ENCODE measurements around the gene CTU2. TPM values are rescaled to one million over a fixed set of nuclear protein-coding genes. Genes with fewer than 3 reads are reported as not detected.
A peak's percentile ranks its signal among the peaks of the same experiment; 100 is the strongest.

Gene CTU2
- polyA plus RNA-seq, 1 experiment, result 6.5 TPM

DNA sequence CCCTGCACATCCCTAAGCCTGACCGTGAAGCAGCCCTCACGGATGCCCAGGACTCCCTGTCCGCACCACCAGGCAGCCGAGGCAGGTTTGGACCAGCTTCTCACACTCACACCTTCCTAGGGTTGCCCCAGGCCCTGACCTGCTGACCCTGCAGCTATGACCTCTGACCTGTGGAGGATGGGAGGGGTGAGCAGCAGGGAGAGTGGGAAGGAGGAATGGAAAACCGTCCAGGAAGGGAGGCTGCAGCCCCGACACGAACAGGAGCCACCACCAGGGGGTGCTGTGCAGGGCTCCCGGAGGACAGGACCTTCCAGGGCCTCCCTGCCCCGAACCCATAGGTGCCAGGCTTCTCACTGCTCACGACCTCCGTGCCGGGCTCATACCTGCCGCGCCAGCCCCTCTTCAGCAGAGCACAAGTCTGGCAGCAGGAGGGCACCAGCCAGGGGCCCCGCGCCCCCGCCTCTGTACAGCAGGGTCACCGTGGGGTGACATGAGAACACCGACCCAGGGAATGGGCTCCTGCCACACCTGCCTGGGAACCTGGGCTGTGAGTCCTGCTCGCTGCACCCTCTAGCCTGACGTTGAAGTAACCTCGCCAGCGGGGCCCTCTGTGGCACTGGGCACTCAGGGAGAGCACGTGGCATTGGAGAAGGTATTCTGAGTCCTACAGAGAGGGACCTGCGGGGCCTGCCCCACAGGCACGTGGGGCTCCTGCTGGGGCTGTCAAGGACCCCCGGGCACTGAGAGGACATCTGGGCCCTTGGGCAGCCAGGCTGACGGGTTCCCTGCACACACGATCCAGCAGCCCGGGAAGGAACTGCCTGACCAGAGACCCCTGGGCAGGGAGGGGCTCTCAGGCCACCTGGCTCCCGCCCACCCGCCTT lies 37.6 kb downstream of the CTU2 start:
- Histone ChIP-seq H3K4me3 (ENCODE audit: low read depth, low read length) (no peak overlapping the region), H3K27me3 (ENCODE audit: control insufficient read depth, insufficient read depth, low read length) (no peaks in the 10 kb centered on the region), H3K27ac (ENCODE audit: low read depth, low read length) (no peak overlapping the region), H3K9me3 (ENCODE audit: control insufficient read depth, insufficient read depth, low read length) (no peaks in the 10 kb centered on the region)
- ChIA-PET POLR2A (no interaction called here), CTCF (interaction anchor here (0.6 to 1.7 kb wide), 25 partner anchors 9 to 433 kb away, joined by 3 to 7 read pairs (median 3); partner anchors contain the start of genes APRT and PIEZO1)
- peak; percentile 88 for TF ChIP-seq CTCF (IDR thresholded peaks at IDR 0.05; ENCODE audit: low read depth, low read length)
- DNase-seq (ENCODE audit: low read depth, low spot score), result no peak

DNA sequence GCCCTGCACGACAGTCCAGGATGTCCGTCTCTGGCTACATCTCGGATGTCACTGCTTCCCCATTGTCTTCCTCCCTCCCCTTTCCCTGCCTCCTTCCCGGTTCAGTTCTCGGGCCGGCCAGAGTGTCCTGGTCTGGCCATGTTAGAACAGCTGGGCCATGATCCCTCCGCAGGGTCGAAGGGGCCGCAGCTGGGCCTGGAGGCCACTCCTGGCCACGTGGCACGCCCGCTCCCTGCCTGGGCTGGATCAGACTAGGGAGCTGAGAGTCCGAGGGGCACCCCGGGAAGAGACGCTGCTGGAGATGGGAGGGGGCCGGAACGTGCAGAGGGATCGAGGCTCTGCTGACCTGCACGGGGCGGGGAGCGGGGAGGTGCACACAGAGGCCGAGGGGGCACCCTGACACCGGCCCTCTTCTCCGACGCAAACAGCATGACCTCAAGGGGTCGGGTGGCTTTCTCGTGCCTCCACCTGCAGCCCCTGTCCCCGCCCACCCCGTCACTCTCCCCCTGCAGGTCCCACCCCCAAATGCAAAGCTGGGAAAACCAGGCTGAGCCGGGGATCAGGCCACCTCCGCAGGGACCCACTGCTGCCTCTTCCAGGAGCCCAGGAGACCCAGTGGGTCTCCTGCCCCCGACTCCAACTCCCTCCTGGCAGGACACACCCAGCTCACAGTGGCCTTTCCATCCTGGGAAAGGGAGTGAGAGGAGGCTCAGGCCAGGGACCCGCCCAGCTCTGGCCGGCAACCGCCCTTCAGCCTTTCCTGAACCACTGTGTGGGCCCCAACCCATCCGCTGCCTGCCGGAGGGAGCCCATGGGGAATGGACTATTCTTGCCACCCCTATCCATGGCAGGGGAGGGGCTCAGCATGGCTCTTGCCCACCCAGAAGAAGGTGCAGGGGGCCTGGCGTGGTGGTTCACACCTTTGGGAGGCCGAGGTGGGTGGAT lies 38.5 kb downstream of the CTU2 start:
- no peak for TF ChIP-seq CTCF (IDR thresholded peaks at IDR 0.05; ENCODE audit: low read depth, low read length)
- H3K27me3 ChIP-seq (ENCODE audit: control insufficient read depth, insufficient read depth, low read length), result no peaks in the 10 kb centered on the region
- ChIA-PET CTCF (interaction anchor here (0.6 to 1.5 kb wide), 4 partner anchors 11 to 422 kb away, joined by 3 read pairs; no protein-coding TSS in a partner anchor), POLR2A (no interaction called here)
- no peaks in the 10 kb centered on the region; the same call in 1 of the 2 replicates for H3K9me3 ChIP-seq (ENCODE audit: control insufficient read depth, insufficient read depth, low read length)
- DNase-seq (ENCODE audit: low read depth, low spot score), result no peak
- H3K27ac ChIP-seq (ENCODE audit: low read depth, low read length), result no peak overlapping the region
- H3K4me3 ChIP-seq (ENCODE audit: low read depth, low read length), result no peak overlapping the region

- Histone ChIP-seq H3K27ac (ENCODE audit: low read depth, low read length) (no peak overlapping the region), H3K4me3 (ENCODE audit: low read depth, low read length) (no peak overlapping the region), H3K27me3 (ENCODE audit: control insufficient read depth, insufficient read depth, low read length) (no peaks in the 10 kb centered on the region), H3K9me3 (ENCODE audit: control insufficient read depth, insufficient read depth, low read length) (no peaks in the 10 kb centered on the region; the same call in 1 of the 2 replicates)
- ChIA-PET POLR2A (no interaction called here), CTCF (interaction anchor here (0.6 to 2.2 kb wide), 3 partner anchors 9 to 421 kb away, joined by 3 to 21 read pairs (median 4); no protein-coding TSS in a partner anchor)
- no peak for DNase-seq (ENCODE audit: low read depth, low spot score)
- no peak for TF ChIP-seq CTCF (IDR thresholded peaks at IDR 0.05; ENCODE audit: low read depth, low read length)
Measured at GRCh38 chr16:88746506-88746905, 40.2 kb downstream of the CTU2 start.

DNA sequence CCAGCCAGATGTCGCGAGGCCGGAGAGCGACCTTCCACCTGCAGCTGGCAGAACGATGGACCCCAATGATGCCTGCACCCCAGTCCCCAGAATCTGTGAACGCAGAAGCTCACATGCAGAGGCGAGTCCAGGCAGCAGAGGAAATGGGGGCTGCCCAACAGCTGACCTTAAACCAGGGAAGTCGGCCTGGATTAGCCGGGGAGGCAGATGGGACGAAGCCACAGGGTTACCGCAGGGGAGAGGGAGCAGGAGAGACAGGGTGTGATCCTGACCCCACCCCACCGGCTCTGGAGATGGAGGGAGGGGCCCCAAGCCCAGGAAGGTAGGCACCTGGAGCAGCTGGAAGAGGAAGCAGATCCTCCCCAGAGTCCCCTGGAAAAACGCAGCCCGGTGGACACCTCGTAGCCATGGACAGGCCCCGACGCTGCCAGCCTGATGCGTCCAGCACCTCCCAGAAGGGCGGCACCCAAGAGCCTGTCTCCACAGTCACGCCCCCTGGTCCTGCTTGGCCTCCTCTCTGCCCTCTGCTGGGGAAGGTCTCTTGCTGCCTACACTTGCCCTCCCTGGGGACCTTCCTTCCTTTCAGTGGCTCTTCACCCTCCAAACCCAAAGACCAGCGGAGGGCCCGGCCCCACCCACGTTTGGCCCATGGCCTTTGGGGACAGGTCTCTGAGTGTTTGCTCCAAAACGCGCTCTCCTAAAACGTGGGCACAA lies 41.4 kb downstream of the CTU2 start:
- no peak for DNase-seq (ENCODE audit: low read depth, low spot score)
- Histone ChIP-seq H3K9me3 (ENCODE audit: control insufficient read depth, insufficient read depth, low read length) (no peaks in the 10 kb centered on the region; the same call in 1 of the 2 replicates), H3K4me3 (ENCODE audit: low read depth, low read length) (no peak overlapping the region), H3K27ac (ENCODE audit: low read depth, low read length) (no peak overlapping the region), H3K27me3 (ENCODE audit: control insufficient read depth, insufficient read depth, low read length) (no peaks in the 10 kb centered on the region)
- TF ChIP-seq CTCF (IDR thresholded peaks at IDR 0.05; ENCODE audit: low read depth, low read length), result peak; percentile 33
- ChIA-PET POLR2A (interaction anchor here (0.6 to 1.3 kb wide), 3 partner anchors 26 to 71 kb away, joined by 3 to 4 read pairs (median 3); no protein-coding TSS in a partner anchor), CTCF (interaction anchor here (0.7 to 2.2 kb wide), 4 partner anchors 10 to 419 kb away, joined by 3 to 21 read pairs (median 4); no protein-coding TSS in a partner anchor)
